ENCODE results near the gene HCN2. TPM values are rescaled to one million over a fixed set of nuclear protein-coding genes. Genes with fewer than 3 reads are reported as not detected.

HCN2 gene
- total and polyA plus RNA-seq, 9 of the 15 experiments (the other 6 are each of a cell fraction or from before 2014, with no cell fraction given), result 0.29 to 4.2 (median 0.82) TPM; not detected in 2

- TF ChIP-seq STAT5A (IDR thresholded peaks at IDR 0.05; ENCODE audit: borderline replicate concordance, low read length) (no peak; the same call in 1 of the 2 replicates), VEZF1 (CRISPR knock-in tag; IDR thresholded peaks at IDR 0.05) (peak; percentile 87), MXD1 (CRISPR knock-in tag; IDR thresholded peaks at IDR 0.05; ENCODE audit: borderline replicate concordance, poor library complexity, severe bottlenecking) (no peak), LEF1 (IDR thresholded peaks at IDR 0.05) (peak; percentile 64), CEBPZ (IDR thresholded peaks at IDR 0.05; ENCODE audit: borderline replicate concordance, low read depth, low read length) (no peak), PHTF2 (CRISPR knock-in tag; IDR thresholded peaks at IDR 0.05) (no peak), SREBF2 (CRISPR knock-in tag; IDR thresholded peaks at IDR 0.05) (no peak), CCNT2 (IDR thresholded peaks at IDR 0.05; ENCODE audit: borderline replicate concordance, extremely low read depth, insufficient read length, low read depth, low read length) (peak; percentile 98), ZNF766 (CRISPR knock-in tag; conservative IDR thresholded peaks at IDR 0.05) (no peak; the same call in 1 of the 2 replicates), RBFOX2 (IDR thresholded peaks at IDR 0.05; ENCODE audit: low read depth, low read length) (peak; percentile 97), ZNF354B (CRISPR knock-in tag; IDR thresholded peaks at IDR 0.05) (no peak), AFF4 (CRISPR knock-in tag; IDR thresholded peaks at IDR 0.05) (no peak), ZBTB7A (IDR thresholded peaks at IDR 0.05; ENCODE audit: borderline replicate concordance, control insufficient read depth, low read depth, low read length) (peak; percentile 51; the same call in 1 of the 2 replicates), ZHX1 (conservative IDR thresholded peaks at IDR 0.05; ENCODE audit: low read length) (no peak; the same call in 1 of the 2 replicates)
Measured at GRCh38 chr19:572140-572742, 17.4 kb upstream of the HCN2 start, which contains the start of gene BSG (continued).
